PC-9 (cell line): ENCODE data around the gene ACVR1. TPM values are rescaled to one million over a fixed set of nuclear protein-coding genes. Genes with fewer than 3 reads are reported as not detected.

ENCODE experiments used
- BruUV-seq: library from RNA; stranded (reverse); fragments of 400-500 nt; replicated peaks from 2 replicates; lab custom pipeline; 2021; lab: Mats Ljungman, UMichigan
- CTCF ChIA-PET: fragments of 300-600 bp; sonication (Branson Sonifier 250); formaldehyde crosslinking; loops from one replicate; lab custom pipeline; 2022; ENCODE audit warnings: antibody characterized with exemption; lab: Charles Lee
- POLR2A ChIA-PET: fragments of 300-600 bp; sonication (Branson Sonifier 250); formaldehyde crosslinking; loops from one replicate; lab custom pipeline; 2022; ENCODE audit warnings: antibody characterized with exemption; ENCODE audit not compliant: unreplicated experiment; lab: Charles Lee
- DNase-seq, 2 experiments: peaks; one replicate each; pipeline versions ENCODE4 v3.0.0 to v3.0.0-alpha.2; 2015 to 2022; ENCODE audit warnings: mixed read lengths in 1 of 2
- H2AFZ ChIP-seq: fragments of 200-600 bp; sonication (generic); 2 replicates; pipeline ENCODE4 v1.8.1; 2017; ENCODE audit warnings: antibody characterized with exemption
- H3F3A ChIP-seq: fragments of 200-600 bp; sonication (generic); 2 replicates; pipeline ENCODE4 v1.8.1; 2017; ENCODE audit warnings: antibody characterized with exemption, mild to moderate bottlenecking, low read depth; ENCODE audit not compliant: insufficient read depth
- H3K27ac ChIP-seq: fragments of 200-600 bp; sonication (generic); 2 replicates; pipeline ENCODE4 v1.6.1; 2016; ENCODE audit warnings: mixed run types
- H3K27me3 ChIP-seq: fragments of 200-600 bp; sonication (generic); 2 replicates; pipeline ENCODE4 v1.6.1; 2016; ENCODE audit warnings: low read depth, mixed run types; ENCODE audit not compliant: insufficient read depth
- H3K36me3 ChIP-seq: fragments of 200-600 bp; sonication (generic); 2 replicates; pipeline ENCODE4 v1.6.1; 2016; ENCODE audit warnings: low read depth, mixed run types
- H3K4me1 ChIP-seq: fragments of 200-600 bp; sonication (generic); replicated peaks from 2 replicates; pipeline ENCODE4 v1.6.1; 2016; ENCODE audit warnings: mixed run types; ENCODE audit not compliant: insufficient read depth
- H3K4me2 ChIP-seq: fragments of 200-600 bp; sonication (generic); 2 replicates; pipeline ENCODE4 v1.6.1; 2017; ENCODE audit warnings: mixed run types
- H3K4me3 ChIP-seq: fragments of 200-600 bp; sonication (generic); 2 replicates; pipeline ENCODE4 v1.6.1; 2016; ENCODE audit warnings: mixed run types
- H3K79me2 ChIP-seq: fragments of 200-600 bp; sonication (generic); 2 replicates; pipeline ENCODE4 v1.6.1; 2017; ENCODE audit warnings: low read depth, mixed run types
- H3K9me2 ChIP-seq: fragments of 200-600 bp; sonication (generic); 2 replicates; pipeline ENCODE4 v1.8.1; 2017; ENCODE audit warnings: mild to moderate bottlenecking; ENCODE audit not compliant: insufficient read depth
- H3K9me3 ChIP-seq: fragments of 200-600 bp; sonication (generic); 2 replicates; pipeline ENCODE4 v1.8.1; 2016; ENCODE audit warnings: low read depth; ENCODE audit not compliant: insufficient read depth
- H4K20me1 ChIP-seq: fragments of 200-600 bp; sonication (generic); 2 replicates; pipeline ENCODE4 v1.8.1; 2017; ENCODE audit not compliant: insufficient read depth
- EZH2 ChIP-seq: fragments of 200-600 bp; sonication (generic); IDR thresholded peaks from 2 replicates; pipeline ENCODE4 v1.8.0; 2017; ENCODE audit warnings: antibody characterized with exemption, low read depth
- intact Hi-C: fragments of 100-400 bp; cut with micrococcal nuclease; formaldehyde crosslinking; loops from one replicate; pipeline ENCODE4 v1.10.0; 2022; ENCODE audit not compliant: unreplicated experiment
- total RNA-seq: library from RNA; stranded (reverse); gene quantifications from 2 replicates; pipeline ENCODE4 v1.2.3, GENCODE V29; 2021
- TF ChIP-seq, protein P1 (sequence below): fragments of 200-600 bp; sonication (generic); conservative IDR thresholded peaks from 2 replicates; pipeline ENCODE4 v1.6.1; 2017; ENCODE audit warnings: mixed run types, antibody characterized with exemption, mild to moderate bottlenecking, moderate library complexity

Gene ACVR1
- total RNA-seq, 1 experiment from 2014 or later, result 8.9 TPM

- Histone ChIP-seq H3K4me1 (peaks cover 18% of the 10 kb centered on the region), H3K4me3 (no peak overlapping the region), H3K9me3 (no peaks in the 10 kb centered on the region), H3F3A (peaks cover 6% of the 10 kb centered on the region; the same call in 1 of the 2 replicates), H3K36me3 (no peaks in the 10 kb centered on the region), H3K4me2 (peak overlapping the region; percentile 49), H4K20me1 (no peaks in the 10 kb centered on the region), H3K9me2 (no peaks in the 10 kb centered on the region), H3K27me3 (no peaks in the 10 kb centered on the region), H3K79me2 (no peaks in the 10 kb centered on the region), H3K27ac (peak overlapping the region; percentile 92), H2AFZ (no peak overlapping the region)
- intact Hi-C loops, result loop anchor here (5.0 kb wide), 1 partner anchor 46 kb away; the partner anchor contains the start of gene ACVR1
- ChIA-PET CTCF (no interaction called here), POLR2A (interaction anchor here (0.5 kb wide), 1 partner anchor 33 kb away, joined by 5 read pairs; no protein-coding TSS in a partner anchor)
- BruUV-seq, result no TSS peak
- TF ChIP-seq EZH2, result no peak
- TF ChIP-seq, protein P1, sequence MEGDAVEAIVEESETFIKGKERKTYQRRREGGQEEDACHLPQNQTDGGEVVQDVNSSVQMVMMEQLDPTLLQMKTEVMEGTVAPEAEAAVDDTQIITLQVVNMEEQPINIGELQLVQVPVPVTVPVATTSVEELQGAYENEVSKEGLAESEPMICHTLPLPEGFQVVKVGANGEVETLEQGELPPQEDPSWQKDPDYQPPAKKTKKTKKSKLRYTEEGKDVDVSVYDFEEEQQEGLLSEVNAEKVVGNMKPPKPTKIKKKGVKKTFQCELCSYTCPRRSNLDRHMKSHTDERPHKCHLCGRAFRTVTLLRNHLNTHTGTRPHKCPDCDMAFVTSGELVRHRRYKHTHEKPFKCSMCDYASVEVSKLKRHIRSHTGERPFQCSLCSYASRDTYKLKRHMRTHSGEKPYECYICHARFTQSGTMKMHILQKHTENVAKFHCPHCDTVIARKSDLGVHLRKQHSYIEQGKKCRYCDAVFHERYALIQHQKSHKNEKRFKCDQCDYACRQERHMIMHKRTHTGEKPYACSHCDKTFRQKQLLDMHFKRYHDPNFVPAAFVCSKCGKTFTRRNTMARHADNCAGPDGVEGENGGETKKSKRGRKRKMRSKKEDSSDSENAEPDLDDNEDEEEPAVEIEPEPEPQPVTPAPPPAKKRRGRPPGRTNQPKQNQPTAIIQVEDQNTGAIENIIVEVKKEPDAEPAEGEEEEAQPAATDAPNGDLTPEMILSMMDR, result no peak
- no peak for DNase-seq
Measured at GRCh38 chr2:157831573-157832315, 44.4 kb downstream of the ACVR1 start.

DNA sequence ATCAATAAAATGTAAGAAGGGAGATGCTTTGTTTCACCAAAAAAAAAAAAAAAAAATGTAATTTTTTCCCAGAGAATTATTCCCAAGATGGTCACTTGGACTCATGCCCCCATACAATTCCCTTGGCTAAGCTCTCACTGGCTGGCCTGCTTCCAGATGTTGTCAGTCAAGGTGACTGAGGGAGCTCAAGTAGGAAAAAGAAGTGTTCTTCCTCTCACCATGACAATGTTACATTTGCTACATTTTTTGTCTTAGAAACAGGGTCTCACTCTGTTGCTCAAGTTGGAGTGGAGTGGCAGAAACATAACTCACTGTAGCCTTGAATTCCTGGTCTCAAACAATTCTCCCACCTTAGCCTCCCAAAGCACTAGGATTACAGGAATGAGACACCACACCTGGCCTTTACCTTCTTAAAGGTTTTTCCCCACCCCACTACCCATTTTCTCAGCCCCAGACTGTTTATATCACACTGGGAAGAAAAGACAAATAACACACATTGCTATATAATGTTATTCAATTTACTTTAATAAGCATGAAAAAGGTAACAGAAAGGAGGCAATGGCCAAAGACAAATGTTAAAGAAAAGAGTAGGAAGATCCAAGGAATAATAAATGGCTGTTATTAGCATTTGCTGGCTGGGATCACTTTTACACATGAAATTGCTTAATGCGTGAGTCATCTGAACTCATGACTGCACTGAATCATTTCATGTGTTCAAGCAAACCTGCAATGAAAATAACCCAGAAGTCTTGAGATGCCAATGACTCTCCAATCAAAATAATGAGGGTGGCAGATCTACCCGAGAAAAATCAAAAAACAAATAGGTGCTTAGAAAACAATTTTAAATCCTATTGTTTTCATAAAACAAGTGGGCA, 45.2 kb downstream of the ACVR1 start:
- no peaks in the 10 kb centered on the region for H3K79me2 ChIP-seq
- ChIA-PET POLR2A (no interaction called here), CTCF (no interaction called here)
- DNase-seq, result peak in 1 of 2 experiments; percentile 82
- H3K4me3 ChIP-seq, result no peak overlapping the region
- H3K27me3 ChIP-seq, result no peaks in the 10 kb centered on the region
- intact Hi-C loops, result loop anchor here (5.0 kb wide), 1 partner anchor 46 kb away; the partner anchor contains the start of gene ACVR1
- H2AFZ ChIP-seq, result no peak overlapping the region
- H3K4me2 ChIP-seq, result peak overlapping the region; percentile 49
- H3K4me1 ChIP-seq, result peaks cover 26% of the 10 kb centered on the region
- H3K36me3 ChIP-seq, result no peaks in the 10 kb centered on the region
- H3F3A ChIP-seq, result peaks cover 10% of the 10 kb centered on the region
- H3K9me2 ChIP-seq, result no peaks in the 10 kb centered on the region
- no TSS peak for BruUV-seq
- TF ChIP-seq, protein P1, result no peak
- TF ChIP-seq EZH2, result no peak
- H4K20me1 ChIP-seq, result no peaks in the 10 kb centered on the region
- H3K9me3 ChIP-seq, result no peaks in the 10 kb centered on the region
- H3K27ac ChIP-seq, result peak overlapping the region; percentile 92

- H3K27me3 ChIP-seq, result no peaks in the 10 kb centered on the region
- BruUV-seq, result no TSS peak
- H3K4me3 ChIP-seq, result no peak overlapping the region
- no peaks in the 10 kb centered on the region for H3K36me3 ChIP-seq
- H2AFZ ChIP-seq, result no peak overlapping the region
- TF ChIP-seq, protein P1, result no peak
- H3K9me3 ChIP-seq, result no peaks in the 10 kb centered on the region
- H3K4me1 ChIP-seq, result peaks cover 32% of the 10 kb centered on the region
- POLR2A ChIA-PET, result no interaction called here
- intact Hi-C loops, result loop anchor here (5.0 kb wide), 1 partner anchor 47 kb away; the partner anchor contains the start of gene ACVR1
- no peak for DNase-seq
- H3K9me2 ChIP-seq, result no peaks in the 10 kb centered on the region
- H3K27ac ChIP-seq, result peak overlapping the region; percentile 92
- CTCF ChIA-PET, result no interaction called here
- H3K4me2 ChIP-seq, result no peak overlapping the region
- H3F3A ChIP-seq, result peaks cover 10% of the 10 kb centered on the region
- H4K20me1 ChIP-seq, result no peaks in the 10 kb centered on the region
- H3K79me2 ChIP-seq, result no peaks in the 10 kb centered on the region
Measured at GRCh38 chr2:157830266-157830665, 45.9 kb downstream of the ACVR1 start.
